Measurements from ENCODE around the gene CEP85L. TPM values are rescaled to one million over a fixed set of nuclear protein-coding genes. Genes with fewer than 3 reads are reported as not detected.

The CEP85L gene
- total RNA-seq, 1 donor from 2014 or later: 19.3 TPM

GRCh38 chr6:118559659-118560058 lies 91.7 kb downstream of the CEP85L start:
- no peak for DNase-seq (ENCODE audit: low read depth)
- Mint-ChIP-seq H3K36me3 (ENCODE audit: low read depth, unreplicated experiment) (peaks cover 4% of the 10 kb centered on the region), H3K27me3 (ENCODE audit: low read depth, unreplicated experiment) (no peaks in the 10 kb centered on the region), H3K4me3 (ENCODE audit: unreplicated experiment) (no peak overlapping the region), H3K9me3 (ENCODE audit: unreplicated experiment) (no peaks in the 10 kb centered on the region), H3K27ac (ENCODE audit: unreplicated experiment) (no peak overlapping the region), H3K4me1 (ENCODE audit: low read depth, unreplicated experiment) (peaks cover 16% of the 10 kb centered on the region)
- H3K9ac ChIP-seq (ENCODE audit: low read length): no peak overlapping the region
- no peak overlapping the region for H2AFZ ChIP-seq (ENCODE audit: low read depth, low read length)
- H3K79me2 ChIP-seq (ENCODE audit: insufficient read depth, low read length): peaks cover 17% of the 10 kb centered on the region
- H3K27ac ChIP-seq (ENCODE audit: low read depth, low read length): no peak overlapping the region
- no peak overlapping the region for H3K4me3 ChIP-seq (ENCODE audit: insufficient read depth, low read depth, low read length)
- FAIRE-seq: no peak
- H3K9me3 ChIP-seq (ENCODE audit: insufficient read depth, low read depth, low read length): no peaks in the 10 kb centered on the region
- H3K36me3 ChIP-seq (ENCODE audit: insufficient read depth, low read length): no peaks in the 10 kb centered on the region
- TF ChIP-seq EZH2 (IDR thresholded peaks at IDR 0.05; ENCODE audit: insufficient read depth, low read length) (no peak), CTCF (IDR thresholded peaks at IDR 0.05; ENCODE audit: insufficient read depth, low read depth, low read length) (no peak)
- H3K4me1 ChIP-seq (ENCODE audit: insufficient read depth, low read length): peaks cover 5% of the 10 kb centered on the region
- no peaks in the 10 kb centered on the region for H3K27me3 ChIP-seq (ENCODE audit: insufficient read depth, low read length)
- no peaks in the 10 kb centered on the region for H4K20me1 ChIP-seq (ENCODE audit: insufficient read depth, low read length)
- H3K4me2 ChIP-seq (ENCODE audit: low read length): no peak overlapping the region

DNA sequence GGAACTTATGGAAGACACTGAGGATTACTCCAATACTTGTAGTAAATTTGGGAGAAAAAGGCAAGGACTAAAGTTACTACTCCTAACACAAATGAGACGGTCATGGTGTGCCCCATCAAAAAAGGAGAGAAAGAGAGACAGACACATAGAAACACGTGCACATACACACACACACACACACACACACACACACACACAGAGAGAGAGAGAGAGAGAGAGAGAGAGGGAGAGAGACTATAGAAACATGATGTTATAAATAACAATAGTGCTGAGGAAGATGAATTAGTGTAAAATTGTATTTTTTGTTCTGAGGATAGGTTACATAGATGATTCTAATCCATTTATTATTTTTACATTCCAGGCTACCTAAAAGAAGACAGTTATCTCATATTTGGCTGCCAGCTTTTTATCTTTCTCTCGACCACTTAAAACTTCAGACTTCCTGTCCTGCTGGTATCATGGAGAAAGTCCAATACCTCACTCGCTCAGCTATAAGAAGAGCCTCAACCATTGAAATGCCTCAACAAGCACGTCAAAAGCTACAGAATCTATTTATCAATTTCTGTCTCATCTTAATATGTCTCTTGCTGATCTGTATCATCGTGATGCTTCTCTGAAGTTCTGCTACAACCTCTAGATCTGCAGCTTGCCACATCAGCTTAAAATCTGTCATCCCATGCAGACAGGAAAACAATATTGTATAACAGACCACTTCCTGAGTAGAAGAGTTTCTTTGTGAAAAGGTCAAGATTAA lies 92.8 kb downstream of the CEP85L start:
- Histone ChIP-seq H3K27ac (ENCODE audit: low read depth, low read length) (no peak overlapping the region), H4K20me1 (ENCODE audit: insufficient read depth, low read length) (no peaks in the 10 kb centered on the region), H3K27me3 (ENCODE audit: insufficient read depth, low read length) (no peaks in the 10 kb centered on the region), H3K79me2 (ENCODE audit: insufficient read depth, low read length) (peaks cover 15% of the 10 kb centered on the region), H3K4me2 (ENCODE audit: low read length) (peak overlapping the region; percentile 20), H3K9ac (ENCODE audit: low read length) (no peak overlapping the region), H3K4me1 (ENCODE audit: insufficient read depth, low read length) (peaks cover 5% of the 10 kb centered on the region), H2AFZ (ENCODE audit: low read depth, low read length) (no peak overlapping the region), H3K4me3 (ENCODE audit: insufficient read depth, low read depth, low read length) (no peak overlapping the region), H3K36me3 (ENCODE audit: insufficient read depth, low read length) (no peaks in the 10 kb centered on the region), H3K9me3 (ENCODE audit: insufficient read depth, low read depth, low read length) (no peaks in the 10 kb centered on the region)
- no peak for TF ChIP-seq EZH2 (IDR thresholded peaks at IDR 0.05; ENCODE audit: insufficient read depth, low read length)
- TF ChIP-seq CTCF (IDR thresholded peaks at IDR 0.05; ENCODE audit: insufficient read depth, low read depth, low read length): no peak
- Mint-ChIP-seq H3K4me1 (ENCODE audit: low read depth, unreplicated experiment) (peaks cover 15% of the 10 kb centered on the region), H3K27me3 (ENCODE audit: low read depth, unreplicated experiment) (no peaks in the 10 kb centered on the region), H3K36me3 (ENCODE audit: low read depth, unreplicated experiment) (peaks cover 4% of the 10 kb centered on the region), H3K27ac (ENCODE audit: unreplicated experiment) (no peak overlapping the region), H3K4me3 (ENCODE audit: unreplicated experiment) (no peak overlapping the region), H3K9me3 (ENCODE audit: unreplicated experiment) (no peaks in the 10 kb centered on the region)
- FAIRE-seq (peak; percentile 50), DNase-seq (ENCODE audit: low read depth) (peak; percentile 28)

- Histone ChIP-seq H3K4me3 (ENCODE audit: insufficient read depth, low read depth, low read length) (no peak overlapping the region), H3K36me3 (ENCODE audit: insufficient read depth, low read length) (no peaks in the 10 kb centered on the region), H3K27ac (ENCODE audit: low read depth, low read length) (no peak overlapping the region), H3K4me1 (ENCODE audit: insufficient read depth, low read length) (peaks cover 5% of the 10 kb centered on the region), H2AFZ (ENCODE audit: low read depth, low read length) (no peak overlapping the region), H3K27me3 (ENCODE audit: insufficient read depth, low read length) (no peaks in the 10 kb centered on the region), H3K9me3 (ENCODE audit: insufficient read depth, low read depth, low read length) (no peaks in the 10 kb centered on the region), H3K4me2 (ENCODE audit: low read length) (no peak overlapping the region), H3K79me2 (ENCODE audit: insufficient read depth, low read length) (peaks cover 15% of the 10 kb centered on the region), H4K20me1 (ENCODE audit: insufficient read depth, low read length) (no peaks in the 10 kb centered on the region), H3K9ac (ENCODE audit: low read length) (no peak overlapping the region)
- H3K36me3 Mint-ChIP-seq (ENCODE audit: low read depth, unreplicated experiment): peaks cover 4% of the 10 kb centered on the region
- H3K27ac Mint-ChIP-seq (ENCODE audit: unreplicated experiment): no peak overlapping the region
- no peaks in the 10 kb centered on the region for H3K27me3 Mint-ChIP-seq (ENCODE audit: low read depth, unreplicated experiment)
- no peaks in the 10 kb centered on the region for H3K9me3 Mint-ChIP-seq (ENCODE audit: unreplicated experiment)
- no peak overlapping the region for H3K4me3 Mint-ChIP-seq (ENCODE audit: unreplicated experiment)
- no peak for DNase-seq (ENCODE audit: low read depth)
- TF ChIP-seq EZH2 (IDR thresholded peaks at IDR 0.05; ENCODE audit: insufficient read depth, low read length) (no peak), CTCF (IDR thresholded peaks at IDR 0.05; ENCODE audit: insufficient read depth, low read depth, low read length) (no peak)
- no peak for FAIRE-seq
- peaks cover 28% of the 10 kb centered on the region for H3K4me1 Mint-ChIP-seq (ENCODE audit: low read depth, unreplicated experiment)
Observed at GRCh38 chr6:118554698-118555097, 96.7 kb downstream of the CEP85L start.
